CD14-positive monocyte (primary cell): ENCODE results near the gene LRP1B. TPM values are rescaled to one million over a fixed set of nuclear protein-coding genes. Genes with fewer than 3 reads are reported as not detected.

ENCODE experiments used
- DNase-seq, 3 donors: peaks; one replicate each; pipeline ENCODE4 v3.0.0-alpha.2; 2011 to 2022
- H2AFZ ChIP-seq: 2 replicates; pipeline ENCODE4 v1.6.0; 2012; ENCODE audit warnings: mild to moderate bottlenecking, low read depth, low read length, inconsistent platforms; ENCODE audit not compliant: insufficient read depth, poor library complexity, severe bottlenecking
- H3K27ac ChIP-seq, 2 donors: 1 replicate in 1 of 2; 2 replicates in 1 of 2; pipeline ENCODE4 v1.5.1; 2012 to 2013; ENCODE audit warnings: low read length in 2 of 2, control low read depth in 1 of 2, inconsistent platforms in 1 of 2, low read depth in 1 of 2, mild to moderate bottlenecking in 1 of 2
- H3K27me3 ChIP-seq, 2 donors: one replicate each; pipeline versions ENCODE4 v1.6.0 to v1.6.1; 2011 to 2013; ENCODE audit warnings: low read length in 2 of 2; ENCODE audit not compliant: control insufficient read depth in 2 of 2, insufficient read depth in 2 of 2
- H3K36me3 ChIP-seq, 2 donors: replicated peaks in 1 of 2; 1 replicate in 1 of 2; 2 replicates in 1 of 2; pipeline versions ENCODE4 v1.5.1 to v1.6.1; 2012 to 2013; ENCODE audit warnings: low read length in 2 of 2, control low read depth in 1 of 2, inconsistent platforms in 1 of 2, mild to moderate bottlenecking in 1 of 2; ENCODE audit not compliant: insufficient read depth in 2 of 2, control insufficient read depth in 1 of 2
- H3K4me1 ChIP-seq, 2 donors: 1 replicate in 1 of 2; 2 replicates in 1 of 2; pipeline versions ENCODE4 v1.5.1 to v1.6.1; 2012 to 2013; ENCODE audit warnings: low read length in 2 of 2, control low read depth in 1 of 2, inconsistent platforms in 1 of 2, mild to moderate bottlenecking in 1 of 2, moderate library complexity in 1 of 2; ENCODE audit not compliant: insufficient read depth in 2 of 2, control insufficient read depth in 1 of 2
- H3K4me2 ChIP-seq: replicated peaks from 2 replicates; pipeline ENCODE3; 2012; ENCODE audit warnings: low read length, moderate library complexity, mild to moderate bottlenecking; ENCODE audit not compliant: poor library complexity, severe bottlenecking; ENCODE audit errors: extremely low read depth
- H3K4me3 ChIP-seq, 3 experiments: fragments of 200-600 bp in 1 of 3; sonication (generic) in 1 of 3; replicated peaks in 1 of 3; 1 replicate in 2 of 3; 2 replicates in 1 of 3; pipeline ENCODE4 v1.5.1; 2011 to 2013; ENCODE audit warnings: low read length in 3 of 3, mild to moderate bottlenecking in 3 of 3, control low read depth in 2 of 3, low read depth in 2 of 3, inconsistent platforms in 1 of 3, moderate library complexity in 1 of 3
- H3K79me2 ChIP-seq: 2 replicates; pipeline ENCODE4 v1.6.0; 2012; ENCODE audit warnings: mild to moderate bottlenecking, control low read depth, inconsistent platforms, low read length, moderate library complexity; ENCODE audit not compliant: insufficient read depth
- H3K9ac ChIP-seq: 2 replicates; pipeline ENCODE4 v1.6.0; 2017; ENCODE audit warnings: low read length, mild to moderate bottlenecking; ENCODE audit not compliant: insufficient read depth, poor library complexity, severe bottlenecking
- H3K9me3 ChIP-seq, 2 donors: replicated peaks in 1 of 2; 1 replicate in 1 of 2; 2 replicates in 1 of 2; pipeline versions ENCODE4 v1.5.1 to v1.6.1; 2012 to 2013; ENCODE audit warnings: low read length in 2 of 2, control low read depth in 1 of 2; ENCODE audit not compliant: control insufficient read depth in 1 of 2, insufficient read depth in 1 of 2
- H4K20me1 ChIP-seq: 2 replicates; pipeline ENCODE4 v1.6.0; 2012; ENCODE audit warnings: mild to moderate bottlenecking, low read length, control low read depth, moderate library complexity; ENCODE audit not compliant: insufficient read depth
- H3K27ac Mint-ChIP-seq, 7 donors: one replicate each; pipeline ENCODE4 v1.8.0; 2020; ENCODE audit warnings: mild to moderate bottlenecking in 7 of 7, mixed read lengths in 7 of 7, moderate library complexity in 6 of 7, inconsistent platforms in 2 of 7
- H3K27me3 Mint-ChIP-seq, 3 donors: one replicate each; pipeline ENCODE4 v1.8.0; 2021 to 2022; ENCODE audit warnings: low read depth in 3 of 3, mild to moderate bottlenecking in 3 of 3, mixed read lengths in 3 of 3, moderate library complexity in 3 of 3, inconsistent platforms in 1 of 3
- H3K36me3 Mint-ChIP-seq, 2 donors: one replicate each; pipeline ENCODE4 v1.8.0; 2020; ENCODE audit warnings: mixed read lengths in 2 of 2, inconsistent platforms in 1 of 2, mild to moderate bottlenecking in 1 of 2
- H3K4me1 Mint-ChIP-seq: one replicate; pipeline ENCODE4 v1.8.0; 2020; ENCODE audit warnings: mild to moderate bottlenecking, mixed read lengths
- H3K4me3 Mint-ChIP-seq, 2 donors: one replicate each; pipeline ENCODE4 v1.8.0; 2020; ENCODE audit warnings: mild to moderate bottlenecking in 2 of 2, mixed read lengths in 2 of 2, moderate library complexity in 1 of 2
- H3K9me3 Mint-ChIP-seq, 7 donors: one replicate each; pipeline ENCODE4 v1.8.0; 2020 to 2022; ENCODE audit warnings: mixed read lengths in 7 of 7, mild to moderate bottlenecking in 6 of 7, moderate library complexity in 6 of 7, inconsistent platforms in 2 of 7
- WGBS: methylation state at CpG from one replicate; pipeline ENCODE4 v1.1.5; 2013; ENCODE audit warnings: missing lambda C conversion rate; ENCODE audit not compliant: insufficient coverage; 5-methylcytosine and 5-hydroxymethylcytosine counted together
- intact Hi-C, 2 donors: fragments of 100-400 bp; cut with micrococcal nuclease; formaldehyde crosslinking; loops; one replicate each; pipeline versions ENCODE4 v1.15.0 to v1.15.1; 2023
- polyA plus RNA-seq, 3 donors: library from polyadenylated mRNA; depleted of rRNA in 1 of 3; unstranded in 2 of 3; stranded (reverse) in 1 of 3; fragments of 300-500 nt in 2 of 3; fragments of >200 nt in 1 of 3; fragmentation: Illumina TruSeq in 2 of 3; gene quantifications; 1 replicate in 2 of 3; 2 replicates in 1 of 3; pipeline ENCODE4 v1.2.3, GENCODE V29; 2012 to 2021
- TF ChIP-seq, protein P1 (sequence below): fragments of 200-600 bp; IDR thresholded peaks from one replicate; pipeline ENCODE4 v1.8.0; 2022; ENCODE audit warnings: antibody characterized with exemption, mild to moderate bottlenecking

LRP1B gene
- polyA plus RNA-seq, 3 donors, result not detected

GRCh38 chr2:141932261-141932660 is 198.6 kb downstream of the LRP1B start:
- H3K4me1 Mint-ChIP-seq, result no peaks in the 10 kb centered on the region
- no peak for DNase-seq
- H3K27ac Mint-ChIP-seq, result no peak overlapping the region
- Histone ChIP-seq H3K79me2 (no peaks in the 10 kb centered on the region), H3K27me3 (no peaks in the 10 kb centered on the region), H4K20me1 (no peaks in the 10 kb centered on the region), H3K4me1 (no peaks in the 10 kb centered on the region), H2AFZ (no peak overlapping the region), H3K4me3 (no peak overlapping the region), H3K9ac (no peak overlapping the region), H3K4me2 (no peak overlapping the region), H3K9me3 (no peaks in the 10 kb centered on the region), H3K36me3 (no peaks in the 10 kb centered on the region), H3K27ac (no peak overlapping the region)
- no peak overlapping the region for H3K4me3 Mint-ChIP-seq
- intact Hi-C loops, result no loop called here
- WGBS, result no CpG with 5 or more reads among the region's 2 CpGs
- TF ChIP-seq, protein P1, sequence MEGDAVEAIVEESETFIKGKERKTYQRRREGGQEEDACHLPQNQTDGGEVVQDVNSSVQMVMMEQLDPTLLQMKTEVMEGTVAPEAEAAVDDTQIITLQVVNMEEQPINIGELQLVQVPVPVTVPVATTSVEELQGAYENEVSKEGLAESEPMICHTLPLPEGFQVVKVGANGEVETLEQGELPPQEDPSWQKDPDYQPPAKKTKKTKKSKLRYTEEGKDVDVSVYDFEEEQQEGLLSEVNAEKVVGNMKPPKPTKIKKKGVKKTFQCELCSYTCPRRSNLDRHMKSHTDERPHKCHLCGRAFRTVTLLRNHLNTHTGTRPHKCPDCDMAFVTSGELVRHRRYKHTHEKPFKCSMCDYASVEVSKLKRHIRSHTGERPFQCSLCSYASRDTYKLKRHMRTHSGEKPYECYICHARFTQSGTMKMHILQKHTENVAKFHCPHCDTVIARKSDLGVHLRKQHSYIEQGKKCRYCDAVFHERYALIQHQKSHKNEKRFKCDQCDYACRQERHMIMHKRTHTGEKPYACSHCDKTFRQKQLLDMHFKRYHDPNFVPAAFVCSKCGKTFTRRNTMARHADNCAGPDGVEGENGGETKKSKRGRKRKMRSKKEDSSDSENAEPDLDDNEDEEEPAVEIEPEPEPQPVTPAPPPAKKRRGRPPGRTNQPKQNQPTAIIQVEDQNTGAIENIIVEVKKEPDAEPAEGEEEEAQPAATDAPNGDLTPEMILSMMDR, result no peak
- no peaks in the 10 kb centered on the region for H3K27me3 Mint-ChIP-seq
- peaks cover 0 to 2% (median 0%) of the 10 kb centered on the region in 7 donors for H3K9me3 Mint-ChIP-seq
- H3K36me3 Mint-ChIP-seq, result no peaks in the 10 kb centered on the region

GRCh38 chr2:141931797-141932196 is 199.0 kb downstream of the LRP1B start:
- no peak overlapping the region for H3K27ac Mint-ChIP-seq
- Histone ChIP-seq H3K4me3 (no peak overlapping the region), H4K20me1 (no peaks in the 10 kb centered on the region), H3K9me3 (no peaks in the 10 kb centered on the region), H3K79me2 (no peaks in the 10 kb centered on the region), H3K9ac (no peak overlapping the region), H2AFZ (no peak overlapping the region), H3K27ac (no peak overlapping the region), H3K4me2 (no peak overlapping the region), H3K4me1 (no peaks in the 10 kb centered on the region), H3K36me3 (no peaks in the 10 kb centered on the region), H3K27me3 (no peaks in the 10 kb centered on the region)
- no peaks in the 10 kb centered on the region for H3K36me3 Mint-ChIP-seq
- intact Hi-C loops, result no loop called here
- H3K9me3 Mint-ChIP-seq, result peaks cover 0 to 2% (median 0%) of the 10 kb centered on the region in 7 donors
- DNase-seq, result no peak
- H3K27me3 Mint-ChIP-seq, result no peaks in the 10 kb centered on the region
- TF ChIP-seq, protein P1, result no peak
- WGBS, result 100% methylated on average over 1 of the region's 3 CpGs
- no peak overlapping the region for H3K4me3 Mint-ChIP-seq
- H3K4me1 Mint-ChIP-seq, result no peaks in the 10 kb centered on the region
